HG02642 (cell line): Measurements from ENCODE around the gene HECTD4.
"Not testable (repeated sequence)": the region's sequence is repeated elsewhere in the genome, so short reads cannot be mapped to it uniquely, and the experiment has no call there.

Source experiments
- ATAC-seq: cut with Tn5 transposase; IDR thresholded peaks from one replicate; pipeline ENCODE4 v1.9.1; 2021; ENCODE audit warnings: mild to moderate bottlenecking; ENCODE audit not compliant: unreplicated experiment, poor library complexity

The HECTD4 gene

GRCh38 chr12:112283546-112283945 is 98.7 kb downstream of the HECTD4 start:
- no peak for ATAC-seq

GRCh38 chr12:112282920-112283319 is 99.3 kb downstream of the HECTD4 start:
- no peak for ATAC-seq

DNA sequence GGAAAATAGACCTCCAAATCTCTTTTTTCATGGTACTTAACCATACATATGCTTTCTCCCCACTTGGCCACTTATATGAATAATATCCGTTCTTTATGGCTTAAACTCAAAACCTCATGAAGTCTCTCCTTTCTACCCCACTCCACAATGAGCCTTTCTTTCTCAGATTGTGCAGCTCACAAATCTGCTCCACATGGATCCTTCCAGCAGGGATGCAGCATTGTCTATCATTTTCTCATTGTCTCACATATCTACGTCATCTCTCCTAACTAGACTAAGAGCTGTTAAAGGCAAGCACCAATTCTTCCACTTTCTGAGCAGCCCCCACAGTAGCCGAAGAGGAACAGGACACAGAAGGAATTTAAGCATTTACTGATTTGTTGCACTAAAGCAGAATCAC is 106.4 kb downstream of the HECTD4 start:
- no peak for ATAC-seq

DNA sequence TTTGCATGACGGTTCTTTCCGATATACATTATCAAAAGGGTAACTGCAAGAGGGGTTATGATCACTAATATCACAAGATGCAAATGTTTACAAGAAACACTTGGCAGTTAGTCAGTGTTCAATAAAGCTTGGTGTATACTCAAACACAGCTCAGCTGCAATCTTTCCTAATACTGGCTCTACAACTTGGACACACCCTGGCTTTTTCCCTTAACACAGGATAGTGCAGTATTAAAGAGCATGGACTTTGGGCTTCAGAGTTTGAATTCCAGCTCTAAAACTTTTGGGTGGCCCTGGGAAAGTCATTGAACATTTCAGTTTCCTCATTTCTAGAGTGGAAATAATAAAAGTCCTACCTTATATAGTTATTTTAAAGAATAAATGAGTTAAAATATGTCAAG is 107.0 kb downstream of the HECTD4 start:
- no peak for ATAC-seq

- no peak for ATAC-seq
Observed at GRCh38 chr12:112270673-112271072, 111.6 kb downstream of the HECTD4 start.

DNA sequence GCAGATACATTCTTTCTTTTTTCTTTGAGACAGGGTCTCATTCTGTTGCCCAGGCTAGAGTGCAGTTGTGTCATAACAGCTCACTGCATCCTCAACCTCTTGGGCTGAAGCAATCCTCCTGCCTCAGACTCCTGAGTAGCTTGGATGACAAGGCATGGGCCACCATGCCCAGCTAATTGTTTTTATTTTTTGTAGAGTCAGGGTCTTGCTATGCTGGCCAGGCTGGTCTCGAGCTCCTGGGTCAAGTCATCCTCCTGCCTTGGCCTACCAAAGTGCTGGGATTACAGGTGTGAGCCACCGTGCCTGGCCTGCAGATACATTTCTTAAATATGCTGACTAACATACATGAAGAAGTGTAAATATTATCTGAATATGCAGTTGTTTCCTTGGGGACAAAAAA is 115.8 kb downstream of the HECTD4 start:
- no peak for ATAC-seq

- ATAC-seq = no peak
Observed at GRCh38 chr12:112261559-112261958, 120.7 kb downstream of the HECTD4 start.

DNA sequence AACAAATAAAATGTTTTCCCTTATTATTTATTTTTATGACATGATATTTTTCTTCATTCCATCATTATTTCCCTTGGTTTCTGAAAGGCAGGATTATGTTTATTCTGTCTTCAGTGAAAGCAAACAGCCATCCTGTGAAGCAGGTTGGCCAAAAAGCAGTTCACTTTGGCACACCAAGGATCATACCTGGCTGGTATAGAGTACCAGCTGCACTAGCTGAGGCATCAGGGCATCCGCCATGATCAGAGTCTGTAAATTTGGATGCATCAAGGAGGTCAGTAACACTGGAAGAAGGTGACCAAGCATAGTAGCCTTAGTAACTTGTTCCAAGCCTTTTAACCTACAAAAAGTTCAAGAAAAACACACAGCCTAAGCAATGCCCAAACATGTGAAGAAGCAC is 123.3 kb downstream of the HECTD4 start:
- no peak for ATAC-seq

DNA sequence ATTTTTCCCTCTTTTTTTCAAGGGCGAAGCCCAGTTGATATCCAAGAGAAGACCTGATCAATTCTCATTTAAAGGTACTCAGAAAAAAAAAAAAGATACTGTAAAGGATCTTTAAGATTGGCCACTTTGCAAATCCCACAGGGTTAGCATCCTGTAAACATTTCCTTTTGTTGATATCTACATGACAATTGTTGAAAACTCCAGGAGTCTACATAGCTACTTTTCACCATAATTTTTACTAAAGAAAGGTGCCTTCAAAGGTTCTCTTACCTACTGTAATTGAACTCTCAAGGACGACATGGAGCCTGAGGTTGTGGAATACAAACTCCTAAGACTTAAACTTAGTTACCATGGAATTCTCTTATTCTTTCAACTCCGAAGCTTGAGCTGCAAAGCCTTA is 125.5 kb downstream of the HECTD4 start:
- ATAC-seq = no peak

DNA sequence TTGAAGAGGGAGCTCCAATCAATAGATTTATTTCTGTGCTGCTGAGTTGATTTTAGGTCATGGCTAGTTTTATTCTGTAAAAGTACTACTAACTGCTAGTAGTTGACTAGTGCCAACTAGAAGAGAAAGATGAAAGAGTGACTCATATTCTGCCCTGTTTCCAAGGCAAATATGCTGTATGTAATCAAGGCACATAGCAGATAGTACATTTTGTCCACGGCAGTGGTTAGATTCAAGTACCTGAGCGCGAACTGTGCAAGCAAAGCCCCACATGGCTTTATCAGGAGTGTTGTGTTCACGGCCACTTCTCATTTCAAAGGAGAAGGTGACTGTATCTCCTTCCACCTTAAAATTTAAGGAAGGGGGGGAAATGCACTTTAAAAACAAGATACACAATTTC is 130.0 kb downstream of the HECTD4 start:
- no peak for ATAC-seq

DNA sequence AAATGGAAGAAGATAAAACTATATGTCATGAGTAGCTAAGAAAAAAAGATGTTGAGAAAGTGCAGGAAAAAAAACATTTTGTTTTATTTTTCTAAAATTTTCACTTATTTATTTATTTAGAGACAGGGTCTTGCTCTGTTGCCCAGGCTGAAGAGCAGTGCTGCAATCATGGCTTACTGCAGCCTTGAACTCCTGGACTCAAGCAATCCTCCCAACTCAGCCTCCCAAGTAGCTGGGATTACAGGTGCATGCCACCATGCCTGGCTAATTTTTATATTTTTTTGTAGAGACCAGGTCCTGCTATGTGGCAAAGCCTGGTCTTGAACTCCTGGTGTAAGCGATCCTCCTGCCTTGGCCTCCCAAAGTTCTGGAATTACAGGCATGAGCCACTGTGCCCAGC is 137.3 kb downstream of the HECTD4 start:
- ATAC-seq = not testable (repeated sequence)

GRCh38 chr12:112243255-112244110 is 138.7 kb downstream of the HECTD4 start:
- ATAC-seq = no peak

- ATAC-seq = no peak
Observed at GRCh38 chr12:112241176-112241575, 141.1 kb downstream of the HECTD4 start.

- ATAC-seq = no peak
Observed at GRCh38 chr12:112239881-112240280, 142.3 kb downstream of the HECTD4 start.

DNA sequence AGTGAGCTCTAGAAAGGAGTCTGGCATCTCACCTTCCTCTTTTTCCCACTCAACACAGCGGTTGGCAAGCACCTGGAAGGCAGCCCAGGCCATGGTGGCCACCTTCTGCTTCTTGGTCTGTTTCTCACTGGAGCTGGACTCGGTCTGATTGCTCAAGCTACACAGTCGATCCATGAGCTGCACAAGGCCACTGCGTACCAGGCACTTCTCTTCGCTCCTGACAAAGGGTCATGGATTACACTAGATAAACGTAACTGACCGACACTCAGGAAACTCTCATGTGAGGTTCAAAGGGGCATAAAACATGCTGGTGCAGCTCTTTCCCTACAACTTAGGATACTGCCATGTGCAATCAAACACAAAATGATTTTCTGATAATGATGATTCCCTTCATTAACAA is 143.2 kb downstream of the HECTD4 start:
- no peak for ATAC-seq

- ATAC-seq = no peak
Observed at GRCh38 chr12:112238441-112238840, 143.8 kb downstream of the HECTD4 start.

GRCh38 chr12:112236786-112237185 is 145.4 kb downstream of the HECTD4 start:
- ATAC-seq = no peak

GRCh38 chr12:112236386-112236785 is 145.8 kb downstream of the HECTD4 start:
- ATAC-seq = no peak

GRCh38 chr12:112234303-112234702 is 147.9 kb downstream of the HECTD4 start:
- no peak for ATAC-seq

- ATAC-seq = no peak
Observed at GRCh38 chr12:112233242-112233641, 149.0 kb downstream of the HECTD4 start.

GRCh38 chr12:112230136-112230535 is 152.1 kb downstream of the HECTD4 start:
- no peak for ATAC-seq

DNA sequence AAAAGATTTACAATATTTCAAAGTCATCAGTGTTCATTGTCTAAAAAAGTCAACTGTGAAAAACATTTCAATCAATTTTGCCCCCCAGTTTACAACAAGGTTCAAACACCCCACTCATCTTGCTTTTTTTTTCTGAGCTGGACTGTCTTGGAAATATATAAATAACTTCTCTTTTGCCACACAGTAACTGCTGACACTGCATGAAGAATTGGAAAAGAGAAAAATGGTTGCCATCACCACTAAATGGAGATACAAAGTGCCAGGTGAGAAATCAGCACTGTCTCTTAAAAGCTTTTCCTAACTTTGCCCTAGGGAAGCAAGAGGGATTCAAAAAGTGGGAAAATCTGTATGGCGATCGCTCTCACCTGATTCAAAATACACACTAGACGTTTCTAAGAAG is 155.5 kb downstream of the HECTD4 start:
- ATAC-seq = no peak
